Cardiac muscle cell (in vitro differentiated cells and primary cell): ENCODE results near the gene PCF11. TPM values are rescaled to one million over a fixed set of nuclear protein-coding genes. Genes with fewer than 3 reads are reported as not detected.
"Not testable (repeated sequence)": the region's sequence is repeated elsewhere in the genome, so short reads cannot be mapped to it uniquely, and the experiment has no call there.

Source experiments
- DNase-seq, 2 donors: peaks; one replicate each; pipeline versions ENCODE4 v3.0.0 to v3.0.0-alpha.2; 2010 to 2017; ENCODE audit warnings: low read depth in 1 of 2, low spot score in 1 of 2
- H3K27ac ChIP-seq: fragments of 200-600 bp; sonication (generic); 2 replicates; pipeline ENCODE4 v1.5.1; 2016
- H3K27me3 ChIP-seq: fragments of 200-600 bp; sonication (generic); 2 replicates; pipeline ENCODE4 v1.6.0; 2016; ENCODE audit warnings: control low read depth
- H3K36me3 ChIP-seq: fragments of 200-600 bp; sonication (generic); 2 replicates; pipeline ENCODE4 v1.5.1; 2016; ENCODE audit warnings: control low read depth
- H3K4me1 ChIP-seq: fragments of 200-600 bp; sonication (generic); 2 replicates; pipeline ENCODE4 v1.8.1; 2017; ENCODE audit warnings: low read depth, mild to moderate bottlenecking, mixed run types
- H3K4me3 ChIP-seq: fragments of 200-600 bp; sonication (generic); 2 replicates; pipeline ENCODE4 v1.5.1; 2016; ENCODE audit warnings: mild to moderate bottlenecking
- H3K9me3 ChIP-seq: fragments of 200-600 bp; sonication (generic); 2 replicates; pipeline ENCODE4 v1.5.1; 2017; ENCODE audit warnings: low read depth, mild to moderate bottlenecking, control low read depth
- CTCF ChIP-seq: IDR thresholded peaks from 2 replicates; pipeline ENCODE4 v1.5.1; 2012; ENCODE audit warnings: low read depth, mild to moderate bottlenecking, low read length
- polyA plus RNA-seq: library from polyadenylated mRNA; unstranded; fragments of >200 nt; fragmentation: Nextera tagmentation; extraction: Ambion mirVana; gene quantifications from 2 replicates; pipeline ENCODE4 v1.2.1, GENCODE V29; 2016
- total RNA-seq: library from RNA; depleted of rRNA; stranded (reverse); fragments of >200 nt; gene quantifications from 2 replicates; pipeline ENCODE4 v1.2.3, GENCODE V29; 2016

Gene PCF11
- total and polyA plus RNA-seq, 2 experiments from 2014 or later, result 14.5 to 204 TPM

- H3K27me3 ChIP-seq, result no peaks in the 10 kb centered on the region
- no peak for DNase-seq
- no peak overlapping the region for H3K4me3 ChIP-seq
- H3K4me1 ChIP-seq, result no peaks in the 10 kb centered on the region
- H3K27ac ChIP-seq, result no peak overlapping the region
- H3K9me3 ChIP-seq, result no peaks in the 10 kb centered on the region
- no peaks in the 10 kb centered on the region for H3K36me3 ChIP-seq
- TF ChIP-seq CTCF, result no peak
These were observed 32.1 kb upstream of the PCF11 start for GRCh38 chr11:83124636-83125424.

GRCh38 chr11:83125577-83125976 is 31.4 kb upstream of the PCF11 start:
- Histone ChIP-seq H3K4me3 (no peak overlapping the region), H3K4me1 (no peaks in the 10 kb centered on the region), H3K27ac (no peak overlapping the region), H3K27me3 (no peaks in the 10 kb centered on the region), H3K9me3 (no peaks in the 10 kb centered on the region), H3K36me3 (no peaks in the 10 kb centered on the region)
- DNase-seq, result no peak
- TF ChIP-seq CTCF, result no peak

- TF ChIP-seq CTCF, result no peak
- no peak for DNase-seq
- no peaks in the 10 kb centered on the region for H3K36me3 ChIP-seq
- no peak overlapping the region for H3K4me3 ChIP-seq
- H3K27me3 ChIP-seq, result no peaks in the 10 kb centered on the region
- H3K27ac ChIP-seq, result no peak overlapping the region
- H3K9me3 ChIP-seq, result no peaks in the 10 kb centered on the region
- H3K4me1 ChIP-seq, result no peaks in the 10 kb centered on the region
These were observed 29.7 kb upstream of the PCF11 start for GRCh38 chr11:83127310-83127637.

GRCh38 chr11:83132191-83132590 is 24.7 kb upstream of the PCF11 start:
- Histone ChIP-seq H3K4me1 (no peaks in the 10 kb centered on the region), H3K36me3 (no peaks in the 10 kb centered on the region), H3K27me3 (no peaks in the 10 kb centered on the region), H3K9me3 (no peaks in the 10 kb centered on the region), H3K27ac (no peak overlapping the region), H3K4me3 (no peak overlapping the region)
- DNase-seq, result no peak
- TF ChIP-seq CTCF, result no peak

GRCh38 chr11:83133266-83133665 is 23.7 kb upstream of the PCF11 start:
- not testable (repeated sequence) for H3K4me1 ChIP-seq, H3K27me3 ChIP-seq, H3K4me3 ChIP-seq, H3K9me3 ChIP-seq, DNase-seq, H3K36me3 ChIP-seq, H3K27ac ChIP-seq

GRCh38 chr11:83139310-83139709 is 17.6 kb upstream of the PCF11 start:
- H3K4me3 ChIP-seq, result no peak overlapping the region

More at GRCh38 chr11:83139310-83139709, 17.6 kb upstream of the PCF11 start:
- TF ChIP-seq CTCF, result no peak
- no peaks in the 10 kb centered on the region for H3K4me1 ChIP-seq
- no peaks in the 10 kb centered on the region for H3K36me3 ChIP-seq
- no peaks in the 10 kb centered on the region for H3K27me3 ChIP-seq
- H3K9me3 ChIP-seq, result no peaks in the 10 kb centered on the region
- DNase-seq, result no peak
- no peak overlapping the region for H3K27ac ChIP-seq
